Liver (tissue), 9 donors: ENCODE measurements around the gene HES5. TPM values are rescaled to one million over a fixed set of nuclear protein-coding genes. Genes with fewer than 3 reads are reported as not detected.

Source experiments
- DNase-seq: peaks from one replicate; pipeline ENCODE4 v3.0.0-alpha.2; 2017; ENCODE audit warnings: low spot score
- H3K27ac ChIP-seq, 2 donors: one replicate each; pipeline ENCODE4 v1.7.0; 2013; ENCODE audit warnings: inconsistent platforms in 2 of 2, low read length in 2 of 2, control low read depth in 1 of 2, low read depth in 1 of 2, mild to moderate bottlenecking in 1 of 2
- H3K27me3 ChIP-seq, 4 donors: one replicate each; pipeline versions ENCODE4 v1.6.1 to v1.7.0; 2013; ENCODE audit warnings: low read length in 3 of 4, inconsistent platforms in 1 of 4, mild to moderate bottlenecking in 1 of 4, moderate library complexity in 1 of 4; ENCODE audit not compliant: control insufficient read depth in 4 of 4, insufficient read depth in 4 of 4
- H3K36me3 ChIP-seq, 4 donors: one replicate each; pipeline versions ENCODE4 v1.6.1 to v1.7.0; 2013; ENCODE audit warnings: low read length in 3 of 4, mild to moderate bottlenecking in 3 of 4, low read depth in 1 of 4, moderate library complexity in 1 of 4; ENCODE audit not compliant: control insufficient read depth in 4 of 4, insufficient read depth in 3 of 4
- H3K4me1 ChIP-seq, 4 donors: one replicate each; pipeline versions ENCODE4 v1.6.1 to v1.7.0; 2013; ENCODE audit warnings: low read length in 3 of 4, mild to moderate bottlenecking in 3 of 4, moderate library complexity in 1 of 4; ENCODE audit not compliant: control insufficient read depth in 4 of 4, insufficient read depth in 4 of 4
- H3K4me3 ChIP-seq, 3 donors: one replicate each; pipeline versions ENCODE4 v1.6.1 to v1.7.0; 2013; ENCODE audit warnings: low read length in 3 of 3, control low read depth in 1 of 3, low read depth in 1 of 3, mild to moderate bottlenecking in 1 of 3
- H3K9ac ChIP-seq, 2 donors: one replicate each; pipeline ENCODE4 v1.7.0; 2013; ENCODE audit warnings: low read length in 2 of 2, mild to moderate bottlenecking in 2 of 2, moderate library complexity in 2 of 2, control low read depth in 1 of 2, low read depth in 1 of 2
- H3K9me3 ChIP-seq, 4 donors: one replicate each; pipeline versions ENCODE4 v1.6.1 to v1.7.0; 2013; ENCODE audit warnings: low read length in 3 of 4; ENCODE audit not compliant: control insufficient read depth in 4 of 4
- EGR1 ChIP-seq, 2 donors: IDR thresholded peaks; 2 replicates each; pipeline ENCODE4 v1.6.1; 2016 to 2018; ENCODE audit warnings: antibody characterized with exemption in 2 of 2, low read depth in 2 of 2
- FOXA1 ChIP-seq: IDR thresholded peaks from 2 replicates; pipeline ENCODE4 v1.6.1; 2016; ENCODE audit warnings: antibody characterized with exemption
- FOXA2 ChIP-seq: IDR thresholded peaks from 2 replicates; pipeline ENCODE4 v1.6.1; 2016; ENCODE audit warnings: antibody characterized with exemption
- GABPA ChIP-seq, 2 donors: IDR thresholded peaks in 1 of 2; conservative IDR thresholded peaks in 1 of 2; 2 replicates each; pipeline ENCODE4 v1.6.1; 2016; ENCODE audit warnings: antibody characterized with exemption in 2 of 2, mild to moderate bottlenecking in 1 of 2, moderate library complexity in 1 of 2
- HNF4A ChIP-seq, 2 donors: conservative IDR thresholded peaks; 2 replicates each; pipeline ENCODE4 v1.6.1; 2016; ENCODE audit warnings: antibody characterized with exemption in 2 of 2, mild to moderate bottlenecking in 2 of 2
- HNF4G ChIP-seq: IDR thresholded peaks from 2 replicates; pipeline ENCODE4 v1.6.1; 2016; ENCODE audit warnings: antibody characterized with exemption
- JUND ChIP-seq, 2 donors: IDR thresholded peaks; 2 replicates each; pipeline ENCODE4 v1.6.1; 2016; ENCODE audit warnings: antibody characterized with exemption in 2 of 2
- NR2F2 ChIP-seq: IDR thresholded peaks from 2 replicates; pipeline ENCODE4 v1.6.1; 2016; ENCODE audit warnings: antibody characterized with exemption
- RAD21 ChIP-seq, 2 donors: IDR thresholded peaks; 2 replicates each; pipeline ENCODE4 v1.6.1; 2016; ENCODE audit warnings: antibody characterized with exemption in 2 of 2, mild to moderate bottlenecking in 2 of 2
- RXRA ChIP-seq, 2 donors: IDR thresholded peaks; 2 replicates each; pipeline ENCODE4 v1.6.1; 2017 to 2018; ENCODE audit warnings: antibody characterized with exemption in 2 of 2, mild to moderate bottlenecking in 1 of 2
- SP1 ChIP-seq: IDR thresholded peaks from 2 replicates; pipeline ENCODE4 v1.6.1; 2018; ENCODE audit warnings: antibody characterized with exemption, mild to moderate bottlenecking
- TAF1 ChIP-seq: conservative IDR thresholded peaks from 2 replicates; pipeline ENCODE4 v1.6.1; 2016; ENCODE audit warnings: antibody characterized with exemption, mild to moderate bottlenecking
- YY1 ChIP-seq: IDR thresholded peaks from 2 replicates; pipeline ENCODE4 v1.6.1; 2016; ENCODE audit warnings: antibody characterized with exemption, mild to moderate bottlenecking
- WGBS: extraction: QIAGEN DNeasy Blood & Tissue Kit; methylation state at CpG from one replicate; pipeline ENCODE4 v1.1.7; 2013; 5-methylcytosine and 5-hydroxymethylcytosine counted together
- polyA plus RNA-seq, 2 donors: library from polyadenylated mRNA; stranded (reverse) in 1 of 2; unstranded in 1 of 2; fragments of 200-250 nt in 1 of 2; fragments of >200 nt in 1 of 2; fragmentation: Nextera tagmentation in 1 of 2; extraction: Ambion mirVana in 1 of 2; gene quantifications; one replicate each; pipeline versions ENCODE4 v1.2.1 to v1.2.3, GENCODE V29; 2013 to 2015
- total RNA-seq, 2 donors: library from RNA; depleted of rRNA; stranded (reverse); fragments of >200 nt; gene quantifications; one replicate each; pipeline ENCODE4 v1.2.3, GENCODE V29; 2014
- TF ChIP-seq, protein P1 (sequence below): IDR thresholded peaks from 2 replicates; pipeline ENCODE4 v1.6.1; 2016; ENCODE audit warnings: antibody characterized with exemption
- TF ChIP-seq, protein P2 (sequence below): fragments of 150-350 bp; IDR thresholded peaks from 2 replicates; pipeline ENCODE4 v1.5.1; 2017; ENCODE audit warnings: improper control_type of control experiment, low read depth, low read length; ENCODE audit not compliant: missing input control
- TF ChIP-seq, protein P3 (sequence below): IDR thresholded peaks from 2 replicates; pipeline ENCODE4 v1.6.1; 2016; ENCODE audit warnings: antibody characterized with exemption
- TF ChIP-seq, protein P4 (sequence below): IDR thresholded peaks from 2 replicates; pipeline ENCODE4 v1.6.1; 2016; ENCODE audit warnings: antibody characterized with exemption, mild to moderate bottlenecking
- TF ChIP-seq, protein P5 (sequence below): IDR thresholded peaks from 2 replicates; pipeline ENCODE4 v1.6.1; 2016; ENCODE audit warnings: antibody characterized with exemption
- donor health status: healthy.
- donor health status: healthy.
- donor health status: healthy.
- donor health status: healthy.
- donor health status: healthy.

HES5 gene
- total and polyA plus RNA-seq, 4 donors, result 0.08 to 0.93 TPM; not detected in 2

DNA sequence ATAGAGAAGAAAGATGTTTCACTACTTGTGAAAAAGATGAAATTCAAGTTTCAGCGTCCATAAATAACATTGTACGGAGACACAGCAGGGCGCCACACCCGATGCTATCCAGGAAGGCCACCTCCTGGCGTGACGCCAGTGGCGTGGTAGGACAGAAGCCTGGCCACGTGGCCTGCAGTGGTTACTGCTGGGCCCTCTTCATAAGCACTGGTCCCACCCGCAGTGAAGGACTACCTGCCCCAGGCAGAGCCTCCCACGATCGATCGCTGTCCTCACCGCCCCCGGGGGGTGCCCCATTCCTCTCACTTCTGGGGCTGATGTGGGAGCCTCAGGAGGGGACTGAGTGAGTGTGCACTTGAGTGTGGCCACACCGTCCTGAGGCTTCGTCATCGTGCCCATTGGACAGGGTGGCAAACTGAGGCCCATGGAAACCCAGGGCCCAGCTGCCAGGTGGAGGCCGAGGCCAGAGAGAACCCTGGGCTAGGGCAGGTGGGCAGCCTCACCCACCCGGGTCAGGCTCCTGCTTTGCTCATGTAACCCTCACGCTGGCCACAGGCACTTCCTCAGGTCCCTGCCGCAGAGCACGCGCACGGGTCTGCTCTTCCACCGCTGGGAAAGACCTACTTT lies 11.7 kb upstream of the HES5 start:
- Histone ChIP-seq H3K4me1 (peaks cover 0 to 22% (median 10%) of the 10 kb centered on the region in 4 donors), H3K27me3 (no peaks in the 10 kb centered on the region), H3K9ac (no peak overlapping the region), H3K27ac (no peak overlapping the region), H3K9me3 (no peaks in the 10 kb centered on the region), H3K36me3 (no peaks in the 10 kb centered on the region), H3K4me3 (no peak overlapping the region)
- 72% methylated on average over 25 of the region's 25 CpGs for WGBS
- TF ChIP-seq SP1 (no peak), EGR1 (IDR thresholded peaks at IDR 0.05; ENCODE audit: low read depth in 2 of 2) (no peak), RXRA (IDR thresholded peaks at IDR 0.05) (no peak), GABPA (IDR thresholded peaks at IDR 0.05 in 1 of 2, conservative IDR thresholded peaks at IDR 0.05 in 1 of 2) (no peak), RAD21 (IDR thresholded peaks at IDR 0.05) (no peak), FOXA2 (no peak), YY1 (no peak), HNF4A (conservative IDR thresholded peaks at IDR 0.05) (no peak), NR2F2 (no peak), TAF1 (no peak)
- TF ChIP-seq, protein P1, sequence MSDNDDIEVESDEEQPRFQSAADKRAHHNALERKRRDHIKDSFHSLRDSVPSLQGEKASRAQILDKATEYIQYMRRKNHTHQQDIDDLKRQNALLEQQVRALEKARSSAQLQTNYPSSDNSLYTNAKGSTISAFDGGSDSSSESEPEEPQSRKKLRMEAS, result no peak
- TF ChIP-seq, protein P2, sequence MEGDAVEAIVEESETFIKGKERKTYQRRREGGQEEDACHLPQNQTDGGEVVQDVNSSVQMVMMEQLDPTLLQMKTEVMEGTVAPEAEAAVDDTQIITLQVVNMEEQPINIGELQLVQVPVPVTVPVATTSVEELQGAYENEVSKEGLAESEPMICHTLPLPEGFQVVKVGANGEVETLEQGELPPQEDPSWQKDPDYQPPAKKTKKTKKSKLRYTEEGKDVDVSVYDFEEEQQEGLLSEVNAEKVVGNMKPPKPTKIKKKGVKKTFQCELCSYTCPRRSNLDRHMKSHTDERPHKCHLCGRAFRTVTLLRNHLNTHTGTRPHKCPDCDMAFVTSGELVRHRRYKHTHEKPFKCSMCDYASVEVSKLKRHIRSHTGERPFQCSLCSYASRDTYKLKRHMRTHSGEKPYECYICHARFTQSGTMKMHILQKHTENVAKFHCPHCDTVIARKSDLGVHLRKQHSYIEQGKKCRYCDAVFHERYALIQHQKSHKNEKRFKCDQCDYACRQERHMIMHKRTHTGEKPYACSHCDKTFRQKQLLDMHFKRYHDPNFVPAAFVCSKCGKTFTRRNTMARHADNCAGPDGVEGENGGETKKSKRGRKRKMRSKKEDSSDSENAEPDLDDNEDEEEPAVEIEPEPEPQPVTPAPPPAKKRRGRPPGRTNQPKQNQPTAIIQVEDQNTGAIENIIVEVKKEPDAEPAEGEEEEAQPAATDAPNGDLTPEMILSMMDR, result no peak
- TF ChIP-seq, protein P3, sequence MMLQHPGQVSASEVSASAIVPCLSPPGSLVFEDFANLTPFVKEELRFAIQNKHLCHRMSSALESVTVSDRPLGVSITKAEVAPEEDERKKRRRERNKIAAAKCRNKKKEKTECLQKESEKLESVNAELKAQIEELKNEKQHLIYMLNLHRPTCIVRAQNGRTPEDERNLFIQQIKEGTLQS, result no peak
- TF ChIP-seq, protein P4, sequence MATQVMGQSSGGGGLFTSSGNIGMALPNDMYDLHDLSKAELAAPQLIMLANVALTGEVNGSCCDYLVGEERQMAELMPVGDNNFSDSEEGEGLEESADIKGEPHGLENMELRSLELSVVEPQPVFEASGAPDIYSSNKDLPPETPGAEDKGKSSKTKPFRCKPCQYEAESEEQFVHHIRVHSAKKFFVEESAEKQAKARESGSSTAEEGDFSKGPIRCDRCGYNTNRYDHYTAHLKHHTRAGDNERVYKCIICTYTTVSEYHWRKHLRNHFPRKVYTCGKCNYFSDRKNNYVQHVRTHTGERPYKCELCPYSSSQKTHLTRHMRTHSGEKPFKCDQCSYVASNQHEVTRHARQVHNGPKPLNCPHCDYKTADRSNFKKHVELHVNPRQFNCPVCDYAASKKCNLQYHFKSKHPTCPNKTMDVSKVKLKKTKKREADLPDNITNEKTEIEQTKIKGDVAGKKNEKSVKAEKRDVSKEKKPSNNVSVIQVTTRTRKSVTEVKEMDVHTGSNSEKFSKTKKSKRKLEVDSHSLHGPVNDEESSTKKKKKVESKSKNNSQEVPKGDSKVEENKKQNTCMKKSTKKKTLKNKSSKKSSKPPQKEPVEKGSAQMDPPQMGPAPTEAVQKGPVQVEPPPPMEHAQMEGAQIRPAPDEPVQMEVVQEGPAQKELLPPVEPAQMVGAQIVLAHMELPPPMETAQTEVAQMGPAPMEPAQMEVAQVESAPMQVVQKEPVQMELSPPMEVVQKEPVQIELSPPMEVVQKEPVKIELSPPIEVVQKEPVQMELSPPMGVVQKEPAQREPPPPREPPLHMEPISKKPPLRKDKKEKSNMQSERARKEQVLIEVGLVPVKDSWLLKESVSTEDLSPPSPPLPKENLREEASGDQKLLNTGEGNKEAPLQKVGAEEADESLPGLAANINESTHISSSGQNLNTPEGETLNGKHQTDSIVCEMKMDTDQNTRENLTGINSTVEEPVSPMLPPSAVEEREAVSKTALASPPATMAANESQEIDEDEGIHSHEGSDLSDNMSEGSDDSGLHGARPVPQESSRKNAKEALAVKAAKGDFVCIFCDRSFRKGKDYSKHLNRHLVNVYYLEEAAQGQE, result no peak
- no peak for DNase-seq

DNA sequence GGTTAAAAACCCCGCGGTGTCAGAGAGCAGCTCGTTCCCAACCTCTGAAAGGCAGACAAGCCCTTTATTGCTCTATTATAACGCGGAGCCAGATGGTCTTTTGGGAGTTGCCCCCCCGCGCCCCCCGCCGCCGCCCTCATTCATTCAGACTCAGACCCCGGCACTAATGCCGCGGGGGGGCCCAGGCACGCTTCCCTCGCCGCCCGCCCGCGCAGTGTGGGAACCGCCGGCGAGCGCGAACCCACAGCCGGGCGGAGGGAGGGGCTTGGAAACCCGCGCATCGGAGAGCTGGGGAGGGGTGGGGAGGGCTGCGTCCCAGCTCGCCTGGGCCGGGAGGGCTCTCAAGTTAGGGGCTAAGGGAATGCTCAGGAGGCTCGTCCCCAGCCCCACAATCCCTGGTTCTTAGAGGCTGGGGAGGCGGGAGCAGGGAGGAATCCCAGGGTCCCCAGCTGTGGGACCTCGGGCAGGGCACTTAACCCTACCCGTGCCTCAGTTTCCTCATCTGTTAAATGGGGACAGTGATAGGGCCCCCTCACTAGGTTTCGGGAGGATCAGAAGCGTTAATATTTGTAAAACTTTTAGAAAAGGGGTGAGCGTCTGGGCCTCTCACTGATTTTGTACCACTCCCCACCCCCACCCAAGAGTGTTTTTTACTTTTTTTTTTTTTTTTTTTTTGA lies 10.9 kb upstream of the HES5 start:
- DNase-seq, result no peak
- H3K4me1 ChIP-seq, result peaks cover 0 to 18% (median 6%) of the 10 kb centered on the region in 4 donors
- no peaks in the 10 kb centered on the region for H3K36me3 ChIP-seq
- no peak overlapping the region for H3K9ac ChIP-seq
- H3K9me3 ChIP-seq, result no peaks in the 10 kb centered on the region
- H3K27ac ChIP-seq, result no peak overlapping the region
- no peak overlapping the region for H3K4me3 ChIP-seq
- 16% methylated on average over 39 of the region's 39 CpGs for WGBS
- no peaks in the 10 kb centered on the region for H3K27me3 ChIP-seq
- no peak for TF ChIP-seq SP1
- no peak for TF ChIP-seq HNF4G
- TF ChIP-seq, protein P4, result no peak
- TF ChIP-seq, protein P2, result no peak
- no peak for TF ChIP-seq FOXA1
- TF ChIP-seq JUND (IDR thresholded peaks at IDR 0.05), result no peak
- no peak for TF ChIP-seq RXRA (IDR thresholded peaks at IDR 0.05)
- TF ChIP-seq, protein P5, sequence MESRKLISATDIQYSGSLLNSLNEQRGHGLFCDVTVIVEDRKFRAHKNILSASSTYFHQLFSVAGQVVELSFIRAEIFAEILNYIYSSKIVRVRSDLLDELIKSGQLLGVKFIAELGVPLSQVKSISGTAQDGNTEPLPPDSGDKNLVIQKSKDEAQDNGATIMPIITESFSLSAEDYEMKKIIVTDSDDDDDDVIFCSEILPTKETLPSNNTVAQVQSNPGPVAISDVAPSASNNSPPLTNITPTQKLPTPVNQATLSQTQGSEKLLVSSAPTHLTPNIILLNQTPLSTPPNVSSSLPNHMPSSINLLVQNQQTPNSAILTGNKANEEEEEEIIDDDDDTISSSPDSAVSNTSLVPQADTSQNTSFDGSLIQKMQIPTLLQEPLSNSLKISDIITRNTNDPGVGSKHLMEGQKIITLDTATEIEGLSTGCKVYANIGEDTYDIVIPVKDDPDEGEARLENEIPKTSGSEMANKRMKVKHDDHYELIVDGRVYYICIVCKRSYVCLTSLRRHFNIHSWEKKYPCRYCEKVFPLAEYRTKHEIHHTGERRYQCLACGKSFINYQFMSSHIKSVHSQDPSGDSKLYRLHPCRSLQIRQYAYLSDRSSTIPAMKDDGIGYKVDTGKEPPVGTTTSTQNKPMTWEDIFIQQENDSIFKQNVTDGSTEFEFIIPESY, result no peak
